AG08396 (cell line): ENCODE results near the gene CHST11.

Source experiments
- DNase-seq: peaks from one replicate; pipeline ENCODE4 v3.0.0; 2012; ENCODE audit warnings: low spot score, mixed read lengths

The CHST11 gene

DNA sequence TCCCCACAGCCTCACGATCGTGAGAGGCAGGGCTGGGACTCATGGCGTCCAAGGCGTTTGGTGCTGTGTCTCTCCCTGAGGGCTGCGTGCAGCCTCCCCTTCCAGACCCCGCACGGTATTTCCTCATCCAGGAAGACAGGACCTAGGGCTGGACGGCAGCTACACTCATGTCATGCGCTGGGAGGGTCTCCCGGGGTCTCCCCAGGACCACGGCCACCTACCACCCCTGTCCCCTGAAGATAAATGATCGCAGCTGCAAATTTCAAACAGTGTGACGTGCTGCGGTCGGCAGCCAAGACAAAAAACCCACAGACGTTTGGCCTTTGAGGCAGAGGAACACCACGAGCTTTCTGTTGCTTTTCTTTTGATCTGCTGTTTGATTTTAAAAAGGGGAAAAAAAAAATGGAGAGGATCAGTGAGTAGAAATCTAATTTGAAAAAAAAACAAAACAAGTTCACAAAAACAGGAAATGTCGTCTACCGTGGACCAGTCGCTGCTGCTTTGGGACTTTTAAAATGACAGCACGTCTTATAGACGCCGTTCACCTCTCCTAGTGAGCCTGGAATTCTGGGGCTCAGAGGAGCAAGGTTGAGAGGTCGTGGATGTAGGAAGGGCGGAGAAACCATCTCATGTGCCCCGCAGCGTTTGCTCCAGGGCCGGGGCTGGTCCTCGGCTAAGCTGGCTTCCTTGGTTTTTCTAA, 263.7 kb downstream of the CHST11 start:
- DNase-seq = peak; percentile 35

DNA sequence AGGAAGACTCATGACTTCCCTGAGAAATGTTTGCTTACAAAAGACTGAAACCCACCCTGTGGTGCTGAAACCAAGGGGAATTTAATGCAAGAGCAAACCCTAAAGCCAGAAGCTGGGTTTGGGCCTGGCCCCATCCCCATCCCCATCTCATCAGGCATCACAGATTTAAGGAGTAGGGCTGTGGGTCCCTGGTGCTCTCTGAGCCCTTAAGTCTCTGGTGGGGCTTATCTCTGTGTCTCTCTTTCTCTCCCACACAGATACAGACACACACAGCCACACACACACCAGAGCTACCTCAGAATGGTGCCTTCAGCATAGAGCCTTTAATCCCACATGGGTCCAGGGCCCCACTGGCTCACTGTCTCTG, 264.3 kb downstream of the CHST11 start:
- no peak for DNase-seq

DNA sequence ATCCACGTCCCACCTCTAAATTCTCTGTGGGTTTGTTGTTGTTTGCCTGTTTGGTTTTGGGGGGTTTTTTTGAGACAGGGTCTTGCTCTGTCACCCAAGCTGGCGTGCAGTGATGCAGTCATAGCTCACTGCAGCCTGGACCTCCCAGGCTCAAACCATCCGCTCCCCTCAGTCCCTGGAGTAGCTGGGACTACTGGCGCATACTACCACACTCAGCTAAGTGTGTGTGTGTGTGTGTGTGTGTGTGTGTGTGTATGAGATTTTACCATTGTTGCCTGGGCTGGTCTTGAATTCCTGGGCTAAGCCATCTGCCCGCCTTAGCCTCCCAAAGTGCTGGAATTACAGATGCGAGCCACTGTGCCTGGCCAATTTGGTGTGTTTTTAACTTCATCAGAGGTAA, 265.2 kb downstream of the CHST11 start:
- DNase-seq = no peak

DNA sequence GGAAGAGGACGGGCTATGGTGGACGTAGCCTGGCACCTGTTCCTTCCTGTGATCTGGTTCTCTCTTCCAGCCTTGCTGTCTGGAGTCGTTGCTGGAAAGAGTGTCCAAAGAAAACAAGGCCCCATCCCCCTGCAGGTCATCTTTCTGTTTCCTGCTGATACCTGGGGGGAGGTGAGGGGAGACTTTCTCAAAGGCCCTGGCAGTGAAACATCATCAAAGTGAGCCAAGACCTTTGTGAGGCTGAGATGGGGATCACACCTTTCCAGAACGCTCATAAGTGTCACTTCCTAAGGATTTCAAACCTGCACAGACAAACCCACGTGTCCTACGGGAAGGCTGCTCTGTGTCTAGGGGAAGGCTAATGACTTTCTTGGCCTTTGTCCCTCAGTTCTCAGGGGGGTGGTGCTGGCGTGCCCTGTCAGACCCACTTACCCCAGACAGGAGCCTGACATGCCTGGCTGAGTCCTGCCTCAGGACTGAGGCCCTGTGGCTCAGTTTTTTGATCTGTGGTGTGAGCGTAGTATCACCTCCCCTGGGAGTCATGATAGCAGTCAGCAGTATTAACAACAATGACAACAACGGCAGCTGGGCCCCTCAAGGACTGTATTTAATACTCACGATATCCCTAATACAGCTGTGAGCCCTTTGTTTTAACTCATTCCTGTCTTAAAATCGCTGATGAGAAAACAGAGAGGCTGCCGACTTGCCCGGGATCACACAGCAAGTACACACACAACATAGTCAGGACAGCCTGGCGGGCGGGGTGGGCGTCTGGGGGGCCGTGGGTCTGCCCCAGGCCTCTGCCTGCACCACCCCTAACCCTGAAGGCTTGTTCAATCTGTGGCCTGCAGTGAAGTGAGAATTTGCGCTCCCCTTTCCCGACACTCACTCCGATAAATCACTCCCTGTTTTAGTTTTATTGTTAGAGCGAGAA, 266.1 kb downstream of the CHST11 start:
- DNase-seq = no peak

DNA sequence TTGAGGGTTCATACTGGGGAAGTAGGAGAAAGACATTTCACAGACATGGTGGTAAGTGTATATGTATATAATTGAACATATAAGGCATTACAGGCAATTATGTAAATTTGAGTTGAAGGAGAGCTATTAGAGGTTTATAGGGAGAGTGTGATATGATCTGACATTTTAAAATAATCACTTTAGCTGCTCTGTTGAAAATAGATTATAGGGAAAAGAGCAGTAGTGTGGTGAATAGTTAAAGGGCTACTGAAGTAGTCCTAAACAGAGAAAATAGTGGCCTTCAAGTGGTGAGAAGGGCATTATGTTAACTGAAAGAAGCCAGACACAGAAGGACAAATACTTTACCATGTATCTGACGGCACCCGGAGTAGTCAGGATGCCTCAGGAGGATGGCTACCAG, 267.1 kb downstream of the CHST11 start:
- no peak for DNase-seq

DNA sequence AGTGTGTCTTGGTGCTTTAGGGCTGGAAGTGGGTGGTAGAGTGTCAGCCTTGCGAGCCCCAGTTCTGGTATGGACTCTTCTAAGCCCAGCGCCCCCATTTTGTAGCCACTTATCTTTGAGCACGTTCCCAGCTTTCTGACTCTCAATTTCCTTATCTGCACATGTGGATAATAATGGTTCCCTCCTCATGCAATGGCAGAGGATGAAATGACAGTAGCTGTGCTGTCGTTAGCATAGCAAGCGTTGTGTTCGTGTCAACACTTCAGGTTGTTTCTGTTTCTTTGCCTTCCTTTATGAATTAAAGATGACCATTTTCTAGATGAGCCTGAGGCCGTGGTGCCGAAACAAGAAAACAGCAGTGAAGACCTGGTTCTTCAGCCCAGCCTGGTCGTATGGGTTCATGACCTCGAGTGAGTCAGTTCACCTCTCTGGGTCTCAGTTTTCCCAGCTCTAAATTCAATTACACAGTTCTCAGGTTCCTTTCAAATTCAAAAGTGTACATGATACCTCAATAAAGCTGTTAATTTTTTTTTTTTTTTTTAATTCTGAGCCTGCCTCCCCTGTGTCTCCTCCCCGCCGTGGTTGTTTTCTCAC, 268.3 kb downstream of the CHST11 start:
- no peak for DNase-seq

DNA sequence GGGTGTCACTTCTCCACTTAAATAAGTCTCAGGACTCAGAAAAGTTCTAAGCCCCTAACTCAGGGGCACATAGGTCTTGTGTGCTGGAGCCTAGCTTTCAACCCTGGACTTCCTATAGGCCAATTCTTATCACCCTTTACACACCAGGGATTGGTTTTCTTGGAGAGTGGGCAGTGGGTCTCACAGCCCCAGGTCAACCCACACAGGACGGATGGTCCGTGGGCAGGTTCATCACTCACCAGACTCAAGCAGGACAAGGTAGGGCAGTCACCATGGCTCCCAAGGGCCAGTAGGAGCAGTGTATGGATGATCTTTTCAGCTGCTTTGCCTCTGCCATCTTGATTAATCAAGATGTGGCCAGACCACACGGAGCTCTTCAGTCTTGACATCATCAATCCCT, 268.9 kb downstream of the CHST11 start:
- no peak for DNase-seq

DNA sequence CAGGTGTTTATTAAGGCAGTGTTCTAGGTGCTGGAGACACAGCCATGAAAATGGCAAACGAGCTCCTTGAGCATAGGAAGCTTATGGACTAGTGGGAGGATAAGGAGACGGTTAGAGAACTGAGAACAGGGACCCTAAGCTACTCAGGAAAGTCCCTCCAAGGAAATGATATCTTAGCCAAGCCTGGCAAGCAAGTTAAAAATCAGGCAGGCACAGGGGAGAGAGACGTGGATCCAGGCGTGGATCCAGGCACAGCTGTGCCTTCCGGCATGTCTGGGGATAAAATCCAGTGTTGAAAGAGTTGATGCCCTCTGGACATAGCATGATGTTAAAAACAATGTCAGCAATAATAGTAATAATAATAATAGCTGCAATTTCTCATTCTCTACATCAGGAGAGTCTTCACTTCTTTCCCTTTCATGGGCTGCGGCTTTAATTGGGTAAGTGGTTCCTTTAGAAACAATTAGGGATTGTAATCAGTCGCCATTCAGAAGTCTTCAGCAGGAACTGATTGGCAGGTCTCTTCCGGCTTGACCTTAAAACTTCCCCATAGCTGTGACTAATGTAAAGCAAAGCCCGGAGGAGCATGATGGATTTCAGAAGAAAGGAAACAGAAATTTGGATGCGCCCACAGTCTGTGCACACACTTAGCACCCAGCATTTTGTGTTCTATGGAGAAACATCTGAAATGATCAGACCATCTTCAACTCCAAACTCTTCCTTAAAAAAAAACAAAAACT, 271.1 kb downstream of the CHST11 start:
- DNase-seq = no peak

DNA sequence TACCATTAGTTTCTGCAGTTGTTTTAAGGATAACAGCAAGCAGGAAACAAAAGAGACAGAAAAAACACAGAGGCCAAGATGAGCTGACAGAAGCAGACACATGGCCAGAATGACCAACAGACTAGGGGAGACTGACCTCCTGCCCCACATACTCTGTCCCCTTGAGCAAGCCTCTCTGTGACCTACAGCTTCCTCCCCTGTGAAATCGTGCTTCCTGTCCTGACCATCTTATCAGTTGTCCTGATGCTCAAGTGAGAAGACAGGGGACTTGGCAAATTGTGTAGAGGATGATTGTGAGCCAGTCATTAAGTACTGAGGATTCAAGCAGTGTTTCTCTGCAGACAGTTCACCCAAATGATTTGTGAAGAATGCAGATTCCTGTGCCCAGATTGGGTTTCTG, 272.3 kb downstream of the CHST11 start:
- no peak for DNase-seq

DNA sequence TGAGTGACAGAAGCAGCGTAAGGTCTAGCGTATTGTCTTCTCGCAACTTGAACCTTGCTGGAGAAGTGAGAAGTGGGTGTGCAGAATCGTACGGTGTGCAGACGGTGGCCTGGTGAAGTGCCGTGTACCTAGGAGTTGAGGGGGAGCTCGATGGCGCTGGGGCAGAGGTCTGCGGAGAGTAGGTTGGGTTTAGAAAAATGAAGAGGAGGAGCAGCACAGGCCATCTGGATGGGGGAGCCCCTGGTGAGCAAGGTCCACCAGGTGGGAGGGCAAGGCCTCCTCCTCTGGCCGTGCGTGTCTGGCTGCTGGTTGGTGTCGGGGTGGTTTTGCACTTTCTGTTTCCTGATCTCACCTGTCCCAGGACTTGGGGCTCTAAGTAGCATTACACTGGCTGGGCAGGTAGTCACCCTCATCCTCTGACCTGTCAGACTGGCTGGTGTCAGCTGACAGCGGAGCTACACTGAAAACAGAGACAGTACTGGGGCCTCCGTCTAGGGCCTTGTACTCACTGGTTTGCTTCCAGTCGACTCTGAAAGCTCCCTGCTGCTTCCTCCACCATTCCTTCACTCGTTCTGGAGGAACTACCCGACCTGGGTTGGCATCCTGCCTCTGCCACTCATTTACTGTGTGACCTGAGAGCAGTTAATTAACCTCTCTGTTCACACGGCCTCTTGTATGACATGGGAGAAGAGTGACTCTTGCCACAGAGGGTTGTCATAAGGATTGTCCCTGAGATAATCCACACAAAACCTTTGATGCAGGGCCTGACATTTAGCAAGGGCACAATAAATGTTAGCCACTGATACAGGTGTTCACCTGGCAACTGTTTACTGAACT, 273.1 kb downstream of the CHST11 start:
- no peak for DNase-seq

DNA sequence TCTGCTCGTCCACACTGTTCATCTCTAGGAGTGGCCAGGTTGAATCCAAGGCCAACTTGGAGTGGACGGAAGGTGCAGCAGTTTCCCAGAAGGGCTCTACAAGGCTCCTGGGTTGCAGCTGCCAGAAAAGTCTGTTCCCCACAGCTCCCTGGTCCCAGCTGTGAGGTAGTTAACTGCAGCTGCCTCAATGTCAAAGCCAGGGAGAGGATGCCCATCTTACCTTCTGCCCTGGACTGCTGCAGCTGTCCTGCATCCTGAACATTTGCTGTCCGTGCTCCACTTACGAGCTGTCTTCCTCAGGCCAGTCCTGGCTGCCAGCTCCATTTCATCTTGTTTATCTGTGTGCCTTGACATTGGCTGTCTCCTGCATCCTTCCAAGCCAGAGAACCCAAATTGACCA, 274.0 kb downstream of the CHST11 start:
- DNase-seq = no peak

DNA sequence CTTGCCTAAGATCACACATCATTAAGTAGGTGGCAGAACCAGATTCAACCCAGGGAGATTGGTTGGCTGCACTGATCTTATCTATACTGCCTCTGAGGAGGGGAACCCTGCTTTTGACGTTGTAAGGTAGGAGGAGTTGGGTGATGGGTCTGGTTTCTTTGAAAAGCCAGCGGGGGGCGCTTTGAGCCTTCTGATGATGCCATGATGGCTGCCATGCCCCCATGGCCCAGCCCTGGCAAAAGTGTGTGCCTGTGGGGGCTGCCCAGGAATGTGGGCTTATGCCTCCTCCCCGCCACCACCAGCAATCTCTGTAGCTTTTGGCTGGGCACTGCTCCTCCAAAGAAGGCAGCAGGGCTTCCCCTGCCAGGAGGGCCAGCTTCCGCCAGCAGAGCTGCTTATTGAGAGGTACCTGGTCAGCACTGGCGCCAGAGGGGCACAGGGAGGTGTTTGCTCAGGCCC, 277.0 kb downstream of the CHST11 start:
- DNase-seq = no peak

DNA sequence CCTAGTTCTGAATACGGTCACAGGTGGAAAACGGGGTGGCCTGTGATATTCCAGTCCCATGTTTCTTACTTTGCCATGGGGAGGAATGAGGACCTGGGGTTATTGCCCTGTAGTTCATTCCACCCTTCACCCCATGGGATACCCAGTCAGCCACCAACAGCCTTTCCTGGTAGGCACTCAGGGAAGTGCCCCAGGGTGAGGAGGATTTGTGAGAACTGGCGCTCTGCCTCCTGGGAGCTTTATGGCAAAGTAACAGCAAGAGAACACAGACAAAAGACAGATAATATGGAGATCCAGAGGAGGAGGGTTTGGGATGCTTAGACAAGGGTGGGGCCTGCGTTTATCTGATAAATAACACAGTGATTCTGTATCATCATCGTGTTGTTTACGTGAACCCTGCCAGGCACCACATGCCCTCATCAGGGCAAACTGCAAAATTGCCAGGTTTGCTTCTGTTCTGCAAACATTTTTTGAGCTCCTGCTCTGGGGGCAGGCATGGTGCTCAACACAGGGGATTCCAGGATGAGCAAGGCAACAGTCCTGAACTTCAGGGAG, 277.9 kb downstream of the CHST11 start:
- no peak for DNase-seq

DNA sequence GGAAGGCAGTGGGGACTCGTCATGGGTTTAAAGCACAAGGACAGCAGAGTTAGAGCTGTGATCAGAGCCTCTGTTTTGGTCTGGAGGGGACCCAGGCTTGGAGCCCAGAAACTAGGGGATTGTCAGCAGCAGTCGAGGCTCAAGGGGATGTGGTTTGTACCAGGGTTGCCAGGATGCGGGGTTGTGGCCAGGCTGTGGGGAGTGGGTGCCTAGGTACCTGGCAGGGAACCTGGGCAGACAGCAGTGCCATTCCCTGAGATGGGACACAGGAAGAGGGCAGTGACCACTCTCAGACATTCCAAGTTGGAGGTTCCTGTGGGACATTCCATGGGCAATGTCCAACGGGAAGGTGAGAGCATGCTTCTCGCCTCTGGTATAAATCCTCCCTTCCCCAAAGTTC, 279.1 kb downstream of the CHST11 start:
- DNase-seq = no peak

DNA sequence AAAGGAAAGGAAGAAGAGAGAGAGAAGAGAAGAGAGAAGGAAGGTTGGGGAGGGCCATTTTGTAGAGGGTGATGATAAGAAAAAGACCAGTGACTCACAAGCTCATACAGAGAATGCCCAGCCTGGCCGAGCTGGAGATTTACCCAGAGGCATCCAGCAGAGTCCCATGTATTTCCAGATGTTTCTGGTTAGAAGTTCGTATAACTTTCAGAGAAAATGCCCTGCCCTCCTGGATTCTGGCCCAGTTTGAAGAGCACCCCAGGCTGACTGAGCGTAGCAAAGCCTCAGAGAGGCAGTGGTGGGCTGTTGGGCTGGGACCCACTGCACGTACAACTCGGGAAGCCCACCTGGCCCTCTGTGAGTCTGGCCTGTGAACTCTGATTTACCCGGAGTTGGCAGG, 279.6 kb downstream of the CHST11 start:
- DNase-seq = peak; percentile 75

DNA sequence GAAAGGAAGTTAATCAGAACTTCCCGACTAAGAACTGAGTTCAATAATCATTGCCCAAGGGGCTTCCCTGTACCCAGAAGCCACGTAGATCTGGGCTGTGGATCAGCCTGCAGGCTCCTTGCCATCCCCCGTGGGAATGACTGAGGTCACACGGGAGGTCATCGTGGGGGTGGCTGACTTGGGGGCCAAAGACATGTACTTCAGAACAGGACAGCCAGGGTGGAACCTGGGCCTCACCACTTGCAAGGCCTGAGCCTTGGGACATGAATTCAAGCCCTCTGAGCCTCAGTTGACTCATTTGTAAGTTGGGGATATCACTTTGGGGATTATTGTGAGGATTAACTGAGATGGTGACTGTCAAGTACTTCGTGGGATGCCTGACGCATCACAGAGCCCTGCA, 280.4 kb downstream of the CHST11 start:
- DNase-seq = no peak

DNA sequence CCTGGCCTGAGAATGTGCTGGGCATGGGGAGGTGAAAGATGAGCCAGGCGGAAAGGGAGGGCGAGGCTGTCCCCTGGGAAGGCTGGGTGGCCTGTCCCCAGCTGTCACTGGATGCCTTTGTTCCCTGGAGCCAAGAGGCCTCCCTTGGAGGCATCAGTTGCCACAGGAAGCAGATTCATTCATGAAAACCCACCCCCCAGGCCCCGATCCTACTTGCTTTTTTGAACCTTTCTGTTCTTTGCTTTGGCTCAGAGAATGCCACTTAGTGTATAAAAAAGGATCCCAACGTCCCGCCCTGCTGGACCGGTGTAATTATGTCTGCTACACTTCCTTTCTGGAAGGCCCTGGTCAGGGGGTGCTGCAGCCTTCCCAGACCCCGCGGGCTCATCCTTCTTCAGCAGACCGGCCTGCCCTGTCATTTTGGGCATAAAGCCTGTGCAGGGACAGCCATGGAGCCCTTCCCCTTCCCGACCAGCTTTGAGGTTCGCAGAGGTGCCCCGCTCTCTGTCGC, 281.1 kb downstream of the CHST11 start:
- DNase-seq = no peak

DNA sequence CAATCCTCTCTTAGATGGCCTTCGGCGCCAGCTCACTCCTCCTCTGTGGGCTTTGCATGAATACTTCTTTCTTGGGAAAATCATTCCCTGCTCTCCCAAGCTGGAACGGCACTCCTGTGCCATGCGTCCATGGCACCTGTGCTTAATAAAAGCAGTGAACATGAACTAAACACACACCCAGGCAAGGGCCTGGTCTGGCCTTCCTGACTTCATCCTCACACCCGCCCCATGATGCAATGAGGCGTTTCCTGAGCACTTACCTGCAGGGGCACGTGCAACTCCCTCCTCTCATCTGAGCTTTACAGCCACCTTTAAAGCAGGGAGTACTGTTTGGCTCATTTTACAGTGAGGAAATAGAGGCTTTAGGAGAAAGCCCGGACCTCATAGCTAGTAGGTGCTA, 281.6 kb downstream of the CHST11 start:
- DNase-seq = no peak

DNA sequence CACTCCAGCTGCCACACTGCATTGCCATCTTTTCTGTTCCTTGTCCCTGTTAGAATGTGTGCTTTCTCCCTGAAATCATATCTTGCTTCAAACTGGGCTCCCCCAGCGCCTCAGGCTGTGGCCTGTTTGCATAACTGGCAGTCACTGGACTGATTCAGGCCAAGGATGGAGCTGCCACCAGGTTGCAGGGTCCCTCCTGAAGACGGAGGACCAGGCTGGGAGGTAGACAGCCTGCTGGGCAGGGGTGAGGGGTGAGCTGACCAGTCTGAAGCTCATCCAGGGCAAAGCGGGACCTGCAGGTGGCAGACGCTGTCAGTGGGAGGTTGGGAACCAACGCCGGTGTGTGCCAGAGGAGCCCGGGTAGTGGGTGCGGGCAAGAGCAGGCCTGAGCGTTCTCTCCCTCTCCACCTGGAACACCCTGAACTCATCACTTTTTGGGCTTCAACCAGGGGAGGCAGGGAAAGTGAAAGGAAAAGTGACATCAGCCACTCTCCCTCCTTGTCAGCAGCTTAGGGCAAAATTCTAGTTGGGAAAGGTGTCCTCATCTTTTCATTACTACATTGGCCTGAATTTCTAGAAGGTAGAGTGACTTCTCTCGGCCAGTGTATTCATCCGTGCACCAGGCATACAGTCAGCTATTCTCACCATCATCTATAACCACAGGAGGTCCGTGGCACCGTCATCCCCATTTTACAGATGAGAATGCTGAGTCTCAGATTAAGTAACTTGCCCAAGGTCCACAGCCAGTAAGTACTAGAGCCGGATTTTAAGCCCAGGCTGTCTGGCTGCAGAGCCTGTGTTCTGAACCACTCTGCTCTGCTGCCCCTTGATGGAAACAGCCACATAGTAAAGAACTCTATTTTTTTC, 282.3 kb downstream of the CHST11 start:
- no peak for DNase-seq

DNA sequence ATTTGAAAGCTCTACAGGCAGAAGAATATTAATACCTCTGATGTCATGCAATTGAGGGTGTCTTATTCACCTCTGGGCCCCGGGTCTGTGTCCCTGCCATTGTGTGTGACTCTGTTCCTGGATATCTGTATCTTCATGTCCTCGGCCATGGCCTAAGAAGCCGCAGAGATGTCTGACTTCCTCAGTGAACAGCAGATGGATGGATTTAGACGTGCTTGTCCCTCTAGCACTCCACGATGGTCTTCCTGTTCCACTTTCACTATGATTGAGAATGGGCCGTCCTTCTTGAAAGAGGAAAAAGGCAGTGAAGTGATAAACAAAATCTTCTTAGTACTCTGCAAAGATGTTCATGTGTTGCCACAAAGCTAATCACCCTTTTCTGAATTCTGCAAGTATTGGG, 283.9 kb downstream of the CHST11 start:
- no peak for DNase-seq
